ENCODE measurements around the gene CC2D2B.
"Not testable (repeated sequence)": the region's sequence is repeated elsewhere in the genome, so short reads cannot be mapped to it uniquely, and the experiment has no call there.

CC2D2B gene

GRCh38 chr10:95994376-95994775, 86.6 kb downstream of the CC2D2B start:
- intact Hi-C loops (cut with DNase I); DNase-seq: not testable (repeated sequence)

GRCh38 chr10:95998255-95998784, 90.5 kb downstream of the CC2D2B start:
- no peak for DNase-seq
- intact Hi-C loops (cut with DNase I) = no loop called here

- DNase-seq = no peak
- intact Hi-C loops (cut with DNase I) = loop anchor here (10.0 kb wide), 1 partner anchor 281 kb away; no protein-coding TSS in a partner anchor
Measured at GRCh38 chr10:96013956-96014355, 106.2 kb downstream of the CC2D2B start.

- no peak for DNase-seq
- intact Hi-C loops (cut with DNase I) = loop anchor here (10.0 kb wide), 1 partner anchor 280 kb away; no protein-coding TSS in a partner anchor
Measured at GRCh38 chr10:96014473-96015102, 106.8 kb downstream of the CC2D2B start.

- intact Hi-C loops (cut with DNase I) = loop anchor here (10.0 kb wide), 1 partner anchor 278 kb away; no protein-coding TSS in a partner anchor
- DNase-seq = peak in 17 of 42 donors; percentile 6 to 73 (median 33)
Measured at GRCh38 chr10:96017191-96017687, 109.5 kb downstream of the CC2D2B start.

- DNase-seq = no peak
- intact Hi-C loops (cut with DNase I) = no loop called here
Measured at GRCh38 chr10:96021332-96021731, 113.6 kb downstream of the CC2D2B start.

GRCh38 chr10:96022739-96023138, 115.0 kb downstream of the CC2D2B start:
- intact Hi-C loops (cut with DNase I) = no loop called here
- no peak for DNase-seq

GRCh38 chr10:96023168-96023567, 115.4 kb downstream of the CC2D2B start:
- intact Hi-C loops (cut with DNase I) = no loop called here
- no peak for DNase-seq

- intact Hi-C loops (cut with DNase I) = no loop called here
- DNase-seq = no peak
Measured at GRCh38 chr10:96025566-96025965, 117.8 kb downstream of the CC2D2B start.

- no peak for DNase-seq
- intact Hi-C loops (cut with DNase I) = no loop called here
Measured at GRCh38 chr10:96034625-96035024, 126.8 kb downstream of the CC2D2B start.

GRCh38 chr10:96038476-96039387, 131.0 kb downstream of the CC2D2B start:
- intact Hi-C loops (cut with DNase I) = no loop called here
- DNase-seq = no peak

- intact Hi-C loops (cut with DNase I) = loop anchor here (5.0 kb wide), 1 partner anchor 349 kb away; the partner anchor contains the start of gene TCTN3
- no peak for DNase-seq
Measured at GRCh38 chr10:96041146-96041545, 133.4 kb downstream of the CC2D2B start.

- intact Hi-C loops (cut with DNase I) = loop anchor here (5.0 kb wide), 1 partner anchor 351 kb away; the partner anchor contains the start of gene TCTN3
- peak; percentile 66 to 93 (median 87) for DNase-seq
Measured at GRCh38 chr10:96043033-96043892, 135.5 kb downstream of the CC2D2B start, which contains the start of gene CCNJ. TSS of gene CCNJ (plus strand) at chr10:96043583. CDS start at chr10:96044394, 811 bp downstream.

GRCh38 chr10:96043893-96044715, 136.3 kb downstream of the CC2D2B start:
- intact Hi-C loops (cut with DNase I) = loop anchor here (5.0 kb wide), 1 partner anchor 352 kb away; the partner anchor contains the start of gene TCTN3
- DNase-seq = peak; percentile 9 to 69 (median 40)

GRCh38 chr10:96044736-96045135, 137.0 kb downstream of the CC2D2B start:
- intact Hi-C loops (cut with DNase I) = loop anchor here (5.0 kb wide), 1 partner anchor 352 kb away; the partner anchor contains the start of gene TCTN3
- DNase-seq = no peak

- no peak for DNase-seq
- intact Hi-C loops (cut with DNase I) = no loop called here
Measured at GRCh38 chr10:96046546-96046945, 138.8 kb downstream of the CC2D2B start.

- DNase-seq = no peak
- intact Hi-C loops (cut with DNase I) = no loop called here
Measured at GRCh38 chr10:96047004-96047649, 139.4 kb downstream of the CC2D2B start.

Data from head of caudate nucleus (tissue), 42 donors.